ENCODE data around the gene HSPA12A. TPM values are rescaled to one million over a fixed set of nuclear protein-coding genes. Genes with fewer than 3 reads are reported as not detected.

Gene HSPA12A
- total and polyA plus RNA-seq, 5 donors: 8.4 to 21.9 (median 15.1) TPM

DNA sequence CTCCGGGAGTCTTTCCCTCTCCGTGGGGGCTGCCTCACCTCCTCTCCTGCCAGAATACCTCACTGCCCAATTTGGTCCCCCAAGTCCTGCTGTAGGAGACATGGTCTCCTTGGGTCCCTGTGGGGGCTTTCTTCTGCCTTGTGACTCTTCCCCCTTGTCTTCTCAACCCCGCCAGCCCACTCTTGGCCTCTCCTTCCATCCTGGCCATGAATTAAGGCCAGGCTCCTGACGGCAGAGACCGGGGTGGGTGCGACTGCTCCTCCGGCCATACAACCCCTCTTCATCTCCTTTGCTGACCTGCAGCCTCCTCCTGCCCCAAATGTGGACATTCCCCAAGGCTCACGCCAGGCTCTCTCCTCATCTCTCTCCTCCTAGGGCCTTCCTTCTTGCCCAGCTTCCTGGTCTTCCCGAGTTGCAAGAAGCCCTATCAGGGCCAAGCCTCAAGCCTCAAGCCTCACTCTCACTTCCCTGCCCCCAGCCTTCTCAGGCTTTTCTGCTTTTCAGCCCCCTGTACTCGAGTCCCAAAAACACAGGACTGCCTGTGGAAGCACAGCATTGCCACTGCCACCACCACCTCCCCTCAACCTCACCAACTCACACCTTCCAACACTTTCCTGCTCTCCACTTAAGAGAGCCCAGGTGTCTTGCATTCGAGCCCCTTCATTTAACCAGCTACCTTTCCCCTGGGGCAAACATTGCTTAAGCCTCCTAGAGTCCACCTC lies 120.3 kb downstream of the HSPA12A start:
- DNase-seq: no peak
- Histone ChIP-seq H3K4me1 (ENCODE audit: control insufficient read depth, insufficient read depth, low read length) (no peaks in the 10 kb centered on the region), H3K27ac (ENCODE audit: low read length) (no peak overlapping the region), H3K27me3 (ENCODE audit: control insufficient read depth, insufficient read depth) (no peaks in the 10 kb centered on the region), H3K4me3 (ENCODE audit: low read length) (no peak overlapping the region), H3K9me3 (ENCODE audit: control insufficient read depth, low read length) (no peaks in the 10 kb centered on the region)
- no peak for ATAC-seq
- intact Hi-C loops (cut with DNase I): no loop called here
- WGBS: 82% methylated on average over 11 of the region's 11 CpGs

DNA sequence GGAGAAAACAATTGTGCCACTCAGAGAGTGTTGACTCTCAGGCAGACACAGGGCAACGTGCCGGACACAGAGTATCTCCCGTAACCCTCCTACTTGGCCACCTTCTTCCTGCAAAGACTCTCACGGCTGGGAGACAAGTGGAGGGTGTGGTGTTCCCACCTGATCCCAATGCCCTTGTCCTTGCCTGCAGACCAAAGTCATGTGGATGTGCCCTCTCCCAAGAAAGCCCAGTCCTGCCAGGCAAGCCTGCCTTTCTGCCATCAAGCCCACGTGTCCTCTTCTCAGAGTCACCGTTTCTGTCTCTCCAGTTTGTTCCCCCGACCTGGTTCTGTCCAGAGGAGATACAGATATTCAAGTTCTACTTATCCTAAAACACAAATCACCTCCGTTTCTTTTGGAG lies 120.9 kb downstream of the HSPA12A start:
- 73% methylated on average over 8 of the region's 8 CpGs for WGBS
- intact Hi-C loops (cut with DNase I): no loop called here
- no peak for ATAC-seq

More for the DNA sequence above, 120.9 kb downstream of the HSPA12A start:
- no peaks in the 10 kb centered on the region for H3K9me3 ChIP-seq (ENCODE audit: control insufficient read depth, low read length)
- H3K4me1 ChIP-seq (ENCODE audit: control insufficient read depth, insufficient read depth, low read length): no peaks in the 10 kb centered on the region
- no peak overlapping the region for H3K27ac ChIP-seq (ENCODE audit: low read length)
- H3K4me3 ChIP-seq (ENCODE audit: low read length): no peak overlapping the region
- no peak for DNase-seq
- no peaks in the 10 kb centered on the region for H3K27me3 ChIP-seq (ENCODE audit: control insufficient read depth, insufficient read depth)

Other genes starting within 250 kb of the HSPA12A start
- gene PNLIP, start 196.6 kb downstream of the HSPA12A start, total RNA-seq: under 1 TPM in 1 of 4 donors, not detected in 3; 0.39 TPM
- not detected for gene PNLIP, start 196.6 kb downstream of the HSPA12A start, polyA plus RNA-seq
- under 1 TPM in 1 of 4 donors, not detected in 3; 0.45 TPM for gene PNLIPRP1, start 151.6 kb downstream of the HSPA12A start, total RNA-seq
- 0.07 TPM for gene PNLIPRP1, start 151.6 kb downstream of the HSPA12A start, polyA plus RNA-seq
- not detected for gene PNLIPRP2, start 121.6 kb downstream of the HSPA12A start, total RNA-seq
- gene PNLIPRP2, start 121.6 kb downstream of the HSPA12A start, polyA plus RNA-seq: not detected
- gene ENO4, start 106.9 kb upstream of the HSPA12A start, total RNA-seq: under 1 TPM; 0.24 to 0.36 (median 0.27) TPM
- 0.07 TPM for gene ENO4, start 106.9 kb upstream of the HSPA12A start, polyA plus RNA-seq

Measured in right cardiac atrium (tissue), 5 donors.